NOMO-1 (cell line): Measurements from ENCODE around the gene FOXC2.
"Not testable (repeated sequence)": the region's sequence is repeated elsewhere in the genome, so short reads cannot be mapped to it uniquely, and the experiment has no call there.

Experiments
- DNase-seq, 2 experiments: peaks; one replicate each; lab custom pipeline; 2025; ENCODE audit not compliant: unreplicated experiment in 2 of 2; lab: John Stamatoyannopoulos, UW

FOXC2 gene

GRCh38 chr16:86584726-86585721, 18.4 kb downstream of the FOXC2 start:
- DNase-seq = no peak

- no peak for DNase-seq
Measured at GRCh38 chr16:86585821-86586611, 19.4 kb downstream of the FOXC2 start.

GRCh38 chr16:86587487-86587886, 20.9 kb downstream of the FOXC2 start:
- no peak for DNase-seq

- DNase-seq = not testable (repeated sequence)
Measured at GRCh38 chr16:86587955-86588354, 21.3 kb downstream of the FOXC2 start.

GRCh38 chr16:86590501-86591144, 24.0 kb downstream of the FOXC2 start:
- DNase-seq = no peak

GRCh38 chr16:86591270-86591669, 24.6 kb downstream of the FOXC2 start:
- DNase-seq = no peak

- no peak for DNase-seq
Measured at GRCh38 chr16:86593913-86594620, 27.4 kb downstream of the FOXC2 start.

GRCh38 chr16:86594721-86595120, 28.1 kb downstream of the FOXC2 start:
- no peak for DNase-seq

GRCh38 chr16:86595983-86596605, 29.5 kb downstream of the FOXC2 start:
- DNase-seq = no peak

GRCh38 chr16:86597126-86597879, 30.7 kb downstream of the FOXC2 start:
- DNase-seq = no peak

- no peak for DNase-seq
Measured at GRCh38 chr16:86597880-86598606, 31.4 kb downstream of the FOXC2 start.

GRCh38 chr16:86598607-86599565, 32.3 kb downstream of the FOXC2 start:
- DNase-seq = no peak

- no peak for DNase-seq
Measured at GRCh38 chr16:86601356-86601755, 34.7 kb downstream of the FOXC2 start.

GRCh38 chr16:86602521-86602920, 35.9 kb downstream of the FOXC2 start:
- DNase-seq = no peak

GRCh38 chr16:86604436-86605193, 38.0 kb downstream of the FOXC2 start:
- DNase-seq = peak; percentile 2 to 6

GRCh38 chr16:86605950-86606349, 39.3 kb downstream of the FOXC2 start:
- no peak for DNase-seq

- DNase-seq = no peak
Measured at GRCh38 chr16:86608301-86608747, 41.7 kb downstream of the FOXC2 start.
